WERI-Rb-1 (cell line): ENCODE results near the gene NCOA1.

Source experiments
- DNase-seq: peaks from one replicate; pipeline ENCODE4 v3.0.0-alpha.2; 2020
- H3K27ac ChIP-seq: fragments of 250-450 bp; sonication (Bioruptor Pico); 2 replicates; pipeline ENCODE4 v1.5.1; 2020; ENCODE audit warnings: mild to moderate bottlenecking, moderate library complexity
- H3K27me3 ChIP-seq: fragments of 250-450 bp; sonication (Bioruptor Pico); 2 replicates; pipeline ENCODE4 v1.5.1; 2021; ENCODE audit warnings: mild to moderate bottlenecking, low read depth, moderate library complexity; ENCODE audit not compliant: insufficient read depth, severe bottlenecking
- H3K36me3 ChIP-seq: fragments of 250-450 bp; sonication (Bioruptor Pico); 2 replicates; pipeline ENCODE4 v1.5.1; 2020; ENCODE audit warnings: mild to moderate bottlenecking, moderate library complexity
- H3K4me3 ChIP-seq: 2 replicates; pipeline ENCODE4 v1.5.1; 2011; ENCODE audit warnings: low read depth, mild to moderate bottlenecking, control low read depth, low read length
- H3K9me3 ChIP-seq: fragments of 250-450 bp; sonication (Bioruptor Pico); 2 replicates; pipeline ENCODE4 v1.5.1; 2021; ENCODE audit warnings: mild to moderate bottlenecking, moderate library complexity; ENCODE audit not compliant: severe bottlenecking
- TF ChIP-seq, protein P1 (sequence below): IDR thresholded peaks from 2 replicates; pipeline ENCODE4 v1.5.1; 2011; ENCODE audit warnings: low read depth, mild to moderate bottlenecking, control low read depth, inconsistent platforms, low read length

The NCOA1 gene

DNA sequence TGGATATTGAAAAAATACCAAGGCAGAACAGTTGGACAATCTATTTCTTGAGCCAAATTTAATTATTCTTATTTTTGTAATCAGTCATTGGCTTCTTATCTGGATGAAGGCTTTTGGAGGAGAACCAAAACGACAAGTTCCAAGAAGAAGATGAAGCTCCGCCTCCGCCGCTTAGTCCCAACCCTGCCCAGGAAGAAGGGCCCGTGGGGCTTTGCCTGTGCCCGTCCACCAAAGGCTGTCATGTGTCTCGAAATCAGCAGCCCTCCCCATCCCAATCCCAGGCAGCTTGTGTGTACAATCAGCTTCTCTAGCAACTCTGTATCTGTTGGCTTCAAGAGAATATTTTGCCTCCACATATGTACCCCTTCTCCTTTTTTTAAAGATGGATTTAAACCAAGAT is 277.5 kb downstream of the NCOA1 start:
- H3K9me3 ChIP-seq = no peaks in the 10 kb centered on the region
- no peak overlapping the region for H3K4me3 ChIP-seq
- TF ChIP-seq, protein P1, sequence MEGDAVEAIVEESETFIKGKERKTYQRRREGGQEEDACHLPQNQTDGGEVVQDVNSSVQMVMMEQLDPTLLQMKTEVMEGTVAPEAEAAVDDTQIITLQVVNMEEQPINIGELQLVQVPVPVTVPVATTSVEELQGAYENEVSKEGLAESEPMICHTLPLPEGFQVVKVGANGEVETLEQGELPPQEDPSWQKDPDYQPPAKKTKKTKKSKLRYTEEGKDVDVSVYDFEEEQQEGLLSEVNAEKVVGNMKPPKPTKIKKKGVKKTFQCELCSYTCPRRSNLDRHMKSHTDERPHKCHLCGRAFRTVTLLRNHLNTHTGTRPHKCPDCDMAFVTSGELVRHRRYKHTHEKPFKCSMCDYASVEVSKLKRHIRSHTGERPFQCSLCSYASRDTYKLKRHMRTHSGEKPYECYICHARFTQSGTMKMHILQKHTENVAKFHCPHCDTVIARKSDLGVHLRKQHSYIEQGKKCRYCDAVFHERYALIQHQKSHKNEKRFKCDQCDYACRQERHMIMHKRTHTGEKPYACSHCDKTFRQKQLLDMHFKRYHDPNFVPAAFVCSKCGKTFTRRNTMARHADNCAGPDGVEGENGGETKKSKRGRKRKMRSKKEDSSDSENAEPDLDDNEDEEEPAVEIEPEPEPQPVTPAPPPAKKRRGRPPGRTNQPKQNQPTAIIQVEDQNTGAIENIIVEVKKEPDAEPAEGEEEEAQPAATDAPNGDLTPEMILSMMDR = no peak
- no peak overlapping the region for H3K27ac ChIP-seq
- no peaks in the 10 kb centered on the region for H3K27me3 ChIP-seq
- H3K36me3 ChIP-seq = peaks cover 22% of the 10 kb centered on the region
- no peak for DNase-seq

DNA sequence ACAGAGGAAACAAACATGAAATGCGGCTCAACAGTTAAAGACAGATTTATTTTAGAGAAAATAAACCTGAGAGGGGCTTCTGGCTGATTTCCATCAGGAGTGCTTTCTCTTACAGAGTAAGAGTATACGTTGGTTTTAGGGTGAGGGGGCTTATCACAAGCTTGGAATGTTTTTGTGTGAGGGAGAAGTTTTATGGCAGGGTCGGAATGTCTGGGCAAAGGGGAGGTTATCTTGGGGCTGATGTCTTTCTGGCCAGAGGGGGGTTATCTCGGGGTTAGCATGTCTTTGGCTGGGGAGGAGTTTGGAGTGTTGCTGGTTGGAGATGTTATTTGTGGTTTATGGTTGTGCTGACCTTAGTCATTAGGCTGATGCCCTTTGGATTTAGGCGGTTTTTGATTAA is 280.0 kb downstream of the NCOA1 start:
- Histone ChIP-seq H3K27me3 (no peaks in the 10 kb centered on the region), H3K9me3 (no peaks in the 10 kb centered on the region), H3K27ac (no peak overlapping the region), H3K36me3 (peaks cover 13% of the 10 kb centered on the region), H3K4me3 (no peak overlapping the region)
- DNase-seq = no peak
- TF ChIP-seq, protein P1 = no peak

DNA sequence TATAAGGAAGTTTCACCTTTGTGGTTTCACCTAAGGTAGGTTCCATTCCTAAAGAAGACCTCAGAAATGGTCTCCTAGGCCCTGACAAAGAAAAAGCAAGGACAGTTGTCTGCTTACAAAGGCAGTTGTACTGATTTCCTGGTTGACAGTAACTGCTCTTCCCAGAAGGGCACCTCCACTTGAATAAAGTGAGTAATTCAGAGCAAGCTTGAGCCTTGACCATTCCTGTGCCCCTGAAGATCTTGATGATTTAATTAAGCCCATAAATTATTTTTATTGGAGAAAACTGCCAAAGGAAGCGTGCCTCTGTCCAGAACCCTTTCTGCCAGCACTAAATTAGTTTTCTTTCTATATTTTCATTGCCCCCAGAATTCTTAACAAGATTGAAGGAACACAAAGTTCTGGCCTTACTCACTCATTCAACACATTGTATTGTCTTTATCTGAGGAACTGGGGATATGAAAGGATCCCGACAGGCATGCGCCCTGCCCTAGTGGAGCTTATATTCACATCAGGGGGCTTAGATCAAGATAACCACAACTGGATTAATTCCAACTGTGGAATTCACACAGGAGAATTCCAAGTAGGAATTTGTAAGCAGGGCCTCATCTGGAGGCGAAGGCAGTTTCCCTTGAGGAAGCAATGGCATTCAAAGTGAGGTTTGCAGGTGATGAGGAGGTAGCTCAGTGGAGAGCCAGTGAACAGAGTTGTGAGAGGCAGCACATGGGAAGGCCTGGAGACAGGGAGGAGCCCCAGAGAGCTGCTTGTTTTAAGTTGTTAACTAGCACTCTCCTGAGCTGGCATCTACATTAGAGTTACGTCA is 280.9 kb downstream of the NCOA1 start:
- H3K27me3 ChIP-seq = no peaks in the 10 kb centered on the region
- H3K27ac ChIP-seq = no peak overlapping the region
- H3K4me3 ChIP-seq = no peak overlapping the region
- TF ChIP-seq, protein P1 = no peak
- H3K36me3 ChIP-seq = peaks cover 13% of the 10 kb centered on the region
- no peaks in the 10 kb centered on the region for H3K9me3 ChIP-seq
- DNase-seq = no peak

DNA sequence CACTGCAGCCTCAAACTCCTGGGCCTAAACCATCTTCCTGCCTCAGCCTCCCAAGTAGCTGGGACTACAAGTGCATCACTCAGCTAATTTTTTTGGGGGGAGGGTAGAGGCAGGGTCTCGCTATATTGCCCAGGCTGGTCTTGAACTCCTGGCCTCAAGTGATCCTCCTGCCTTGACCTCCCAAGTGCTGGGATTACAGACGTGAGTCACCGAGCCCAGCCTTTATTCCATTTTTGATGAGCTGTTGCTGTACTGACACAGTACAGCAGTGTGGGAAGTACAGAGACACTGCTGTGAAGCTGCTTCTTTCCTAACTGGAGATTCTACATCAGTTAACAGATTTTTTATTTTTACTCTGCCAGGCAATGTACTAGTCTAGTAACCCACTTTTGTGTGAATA is 283.3 kb downstream of the NCOA1 start:
- Histone ChIP-seq H3K36me3 (peaks cover 6% of the 10 kb centered on the region), H3K9me3 (no peaks in the 10 kb centered on the region), H3K27me3 (no peaks in the 10 kb centered on the region), H3K27ac (no peak overlapping the region), H3K4me3 (no peak overlapping the region)
- no peak for DNase-seq
- TF ChIP-seq, protein P1 = no peak

DNA sequence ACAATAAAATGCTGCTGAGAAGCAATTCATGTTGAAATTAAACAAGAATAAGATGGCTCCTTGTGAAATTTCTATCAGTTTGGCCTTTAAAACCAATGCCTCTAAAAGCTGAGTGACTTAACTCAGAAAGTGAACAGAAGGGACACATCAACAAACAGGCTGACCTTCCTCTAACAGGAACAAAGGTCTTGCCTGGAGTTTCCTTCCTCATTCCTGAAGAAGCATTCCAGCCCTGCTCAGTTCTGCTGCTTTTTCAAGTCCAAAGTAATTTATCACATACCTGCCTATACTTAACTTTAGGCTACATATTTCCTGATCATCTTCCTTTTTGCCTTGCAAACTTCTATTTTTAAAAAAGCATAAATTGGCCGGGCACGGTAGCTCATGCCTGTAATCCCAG is 288.1 kb downstream of the NCOA1 start:
- H3K9me3 ChIP-seq = no peaks in the 10 kb centered on the region
- TF ChIP-seq, protein P1 = no peak
- no peak for DNase-seq

DNA sequence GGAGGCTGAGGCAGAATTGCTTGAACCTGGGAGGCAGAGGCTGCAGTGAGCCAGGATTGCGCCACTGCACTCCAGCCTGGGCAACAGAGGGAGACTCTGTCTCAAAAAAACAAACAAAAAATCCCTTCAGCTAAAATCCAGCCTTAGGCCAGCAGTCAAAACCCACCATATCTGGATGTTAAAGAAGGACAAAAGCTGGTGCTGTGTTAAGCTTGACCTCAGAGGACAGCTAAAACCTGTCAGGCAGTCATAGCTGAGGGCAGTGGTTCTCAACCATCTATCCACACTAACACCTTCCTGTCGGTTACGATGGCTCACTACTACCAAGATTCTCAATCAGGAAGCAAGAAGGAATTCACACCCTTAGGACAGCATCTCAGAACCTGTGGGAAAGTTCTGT is 292.6 kb downstream of the NCOA1 start:
- Histone ChIP-seq H3K4me3 (no peak overlapping the region), H3K9me3 (no peaks in the 10 kb centered on the region), H3K27ac (no peak overlapping the region), H3K27me3 (no peaks in the 10 kb centered on the region), H3K36me3 (no peaks in the 10 kb centered on the region)
- DNase-seq = no peak
- TF ChIP-seq, protein P1 = no peak

More for the DNA sequence above, 288.1 kb downstream of the NCOA1 start:
- Histone ChIP-seq H3K36me3 (no peaks in the 10 kb centered on the region), H3K27me3 (no peaks in the 10 kb centered on the region), H3K4me3 (no peak overlapping the region), H3K27ac (no peak overlapping the region)
